HL-60 (cell line): ENCODE results near the gene FGGY.

Experiments used
- CTCF ChIP-seq: IDR thresholded peaks from one replicate; pipeline ENCODE4 v1.5.1; 2011; ENCODE audit warnings: low read length, control low read depth, inconsistent platforms; ENCODE audit not compliant: insufficient read depth
- POLR2AphosphoS5 ChIP-seq: IDR thresholded peaks from 2 replicates; pipeline ENCODE4 v1.6.1; 2012; ENCODE audit warnings: low read depth
- REST ChIP-seq: IDR thresholded peaks from 2 replicates; pipeline ENCODE4 v1.6.1; 2012; ENCODE audit warnings: low read depth; ENCODE audit not compliant: insufficient replicate concordance

- TF ChIP-seq REST = no peak
- TF ChIP-seq CTCF = no peak
- TF ChIP-seq POLR2AphosphoS5 = peak; percentile 26; the same call in 1 of the 2 replicates
These were observed 70.6 kb downstream of the FGGY start for GRCh38 chr1:59367301-59368007.
